ENCODE measurements around the gene PRKAG2.
"Not testable (repeated sequence)": the region's sequence is repeated elsewhere in the genome, so short reads cannot be mapped to it uniquely, and the experiment has no call there.

PRKAG2 gene

GRCh38 chr7:151843181-151843580, 33.7 kb downstream of the PRKAG2 start:
- no peak for TF ChIP-seq CTCF (IDR thresholded peaks at IDR 0.05; ENCODE audit: insufficient read depth, missing control alignments)
- no peak for DNase-seq (ENCODE audit: insufficient read length, low spot score)
- no peak for FAIRE-seq

DNA sequence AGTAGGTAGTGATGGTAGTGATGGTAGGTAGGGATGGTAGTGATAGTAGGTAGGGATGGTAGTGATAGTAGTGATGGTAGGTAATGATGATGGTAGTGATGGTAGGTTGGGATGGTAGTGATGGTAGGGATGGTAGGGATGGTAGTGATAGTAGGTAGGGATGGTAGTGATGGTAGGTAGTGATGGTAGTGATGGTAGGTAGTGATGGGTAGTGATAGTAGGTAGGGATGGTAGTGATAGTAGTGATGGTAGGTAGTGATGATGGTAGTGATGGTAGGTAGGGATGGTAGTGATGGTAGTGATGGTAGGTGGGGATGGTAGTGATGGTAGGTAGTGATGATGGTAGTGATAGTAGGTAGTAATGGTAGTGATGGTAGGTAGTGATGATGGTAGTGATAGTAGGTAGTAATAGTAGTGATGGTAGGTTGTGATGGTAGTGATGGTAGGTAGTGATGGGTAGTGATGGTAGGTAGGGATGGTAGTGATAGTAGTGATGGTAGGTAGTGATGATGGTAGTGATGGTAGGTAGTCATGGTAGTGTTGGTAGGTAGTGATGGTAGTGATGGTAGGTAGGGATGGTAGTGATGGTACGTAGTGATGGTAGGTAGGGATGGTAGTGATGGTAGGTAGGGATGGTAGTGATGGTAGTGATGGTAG, 35.4 kb downstream of the PRKAG2 start:
- FAIRE-seq, result not testable (repeated sequence)

GRCh38 chr7:151840088-151840910, 36.6 kb downstream of the PRKAG2 start:
- no peak for FAIRE-seq
- no peak for DNase-seq (ENCODE audit: insufficient read length, low spot score)
- TF ChIP-seq CTCF (IDR thresholded peaks at IDR 0.05; ENCODE audit: insufficient read depth, missing control alignments), result no peak

More for the DNA sequence above, 35.4 kb downstream of the PRKAG2 start:
- not testable (repeated sequence) for DNase-seq (ENCODE audit: insufficient read length, low spot score)

GRCh38 chr7:151839451-151839921, 37.4 kb downstream of the PRKAG2 start:
- DNase-seq (ENCODE audit: insufficient read length, low spot score), result no peak
- FAIRE-seq, result no peak
- TF ChIP-seq CTCF (IDR thresholded peaks at IDR 0.05; ENCODE audit: insufficient read depth, missing control alignments), result no peak

- DNase-seq (ENCODE audit: insufficient read length, low spot score) (no peak), FAIRE-seq (no peak)
- no peak for TF ChIP-seq CTCF (IDR thresholded peaks at IDR 0.05; ENCODE audit: insufficient read depth, missing control alignments)
Measured at GRCh38 chr7:151838861-151839381, 38.0 kb downstream of the PRKAG2 start.

DNA sequence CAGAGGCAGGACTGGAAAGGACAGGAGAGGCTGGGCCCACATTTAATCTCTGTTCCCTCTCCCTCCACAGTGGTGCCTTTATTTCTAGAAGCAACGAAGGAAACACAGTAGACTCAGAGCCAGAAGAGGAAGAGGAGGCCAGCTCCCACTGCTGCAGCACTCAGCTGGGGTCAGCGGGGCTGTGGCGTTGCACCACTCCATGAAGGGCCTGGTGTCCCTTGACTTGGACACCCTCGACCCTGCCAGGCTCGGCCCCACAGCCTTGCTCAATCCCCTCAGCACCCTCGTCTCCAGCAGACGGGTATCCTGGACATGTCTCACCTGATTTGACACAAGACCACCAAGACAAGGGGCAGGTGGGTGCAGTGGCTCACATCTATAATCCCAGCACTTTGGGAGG, 38.8 kb downstream of the PRKAG2 start:
- FAIRE-seq (no peak), DNase-seq (ENCODE audit: insufficient read length, low spot score) (no peak)

More for the DNA sequence above, 38.8 kb downstream of the PRKAG2 start:
- no peak for TF ChIP-seq CTCF (IDR thresholded peaks at IDR 0.05; ENCODE audit: insufficient read depth, missing control alignments)

All from D721Med (cell line).